Body of pancreas (tissue), 4 donors: ENCODE measurements around the gene TBC1D32.
"Not testable (repeated sequence)": the region's sequence is repeated elsewhere in the genome, so short reads cannot be mapped to it uniquely, and the experiment has no call there.

Experiments used
- POLR2A ChIP-seq, 3 donors: fragments of 450-650 bp; IDR thresholded peaks; one replicate each; pipeline ENCODE4 v1.6.1; 2016; ENCODE audit warnings: antibody characterized with exemption in 3 of 3, mild to moderate bottlenecking in 2 of 3
- TF ChIP-seq, protein P1 (sequence below), 7 experiments: fragments of 450-650 bp in 4 of 7; fragments of 200-600 bp in 3 of 7; sonication (generic) in 3 of 7; IDR thresholded peaks; one replicate each; pipeline ENCODE4 v1.5.1; 2016 to 2019; ENCODE audit warnings: antibody characterized with exemption in 7 of 7

GRCh38 chr6:121196042-121196441 is 138.2 kb downstream of the TBC1D32 start:
- TF ChIP-seq POLR2A (IDR thresholded peaks at IDR 0.05), result not testable (repeated sequence)
- TF ChIP-seq, protein P1, sequence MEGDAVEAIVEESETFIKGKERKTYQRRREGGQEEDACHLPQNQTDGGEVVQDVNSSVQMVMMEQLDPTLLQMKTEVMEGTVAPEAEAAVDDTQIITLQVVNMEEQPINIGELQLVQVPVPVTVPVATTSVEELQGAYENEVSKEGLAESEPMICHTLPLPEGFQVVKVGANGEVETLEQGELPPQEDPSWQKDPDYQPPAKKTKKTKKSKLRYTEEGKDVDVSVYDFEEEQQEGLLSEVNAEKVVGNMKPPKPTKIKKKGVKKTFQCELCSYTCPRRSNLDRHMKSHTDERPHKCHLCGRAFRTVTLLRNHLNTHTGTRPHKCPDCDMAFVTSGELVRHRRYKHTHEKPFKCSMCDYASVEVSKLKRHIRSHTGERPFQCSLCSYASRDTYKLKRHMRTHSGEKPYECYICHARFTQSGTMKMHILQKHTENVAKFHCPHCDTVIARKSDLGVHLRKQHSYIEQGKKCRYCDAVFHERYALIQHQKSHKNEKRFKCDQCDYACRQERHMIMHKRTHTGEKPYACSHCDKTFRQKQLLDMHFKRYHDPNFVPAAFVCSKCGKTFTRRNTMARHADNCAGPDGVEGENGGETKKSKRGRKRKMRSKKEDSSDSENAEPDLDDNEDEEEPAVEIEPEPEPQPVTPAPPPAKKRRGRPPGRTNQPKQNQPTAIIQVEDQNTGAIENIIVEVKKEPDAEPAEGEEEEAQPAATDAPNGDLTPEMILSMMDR (IDR thresholded peaks at IDR 0.05), result not testable (repeated sequence)
